Activated CD4-positive, alpha-beta T cell treated with anti-CD3 and anti-CD28 coated beads, Interleukin-2, Interleukin-6, amounts not matched to agents 100 ng/mL and 50 ng/mL, durations not matched to agents 16 hours and 8 hours (primary cell): ENCODE results near the gene MIB1.

Source experiments
- DNase-seq: peaks from one replicate; pipeline ENCODE4 v3.0.0-alpha.2; 2020

The MIB1 gene

GRCh38 chr18:21820811-21821143 is 80.2 kb downstream of the MIB1 start:
- no peak for DNase-seq

- no peak for DNase-seq
Observed at GRCh38 chr18:21823848-21824247, 83.3 kb downstream of the MIB1 start.

GRCh38 chr18:21826196-21826595 is 85.6 kb downstream of the MIB1 start:
- no peak for DNase-seq

GRCh38 chr18:21826641-21827302 is 86.2 kb downstream of the MIB1 start:
- DNase-seq, result no peak

DNA sequence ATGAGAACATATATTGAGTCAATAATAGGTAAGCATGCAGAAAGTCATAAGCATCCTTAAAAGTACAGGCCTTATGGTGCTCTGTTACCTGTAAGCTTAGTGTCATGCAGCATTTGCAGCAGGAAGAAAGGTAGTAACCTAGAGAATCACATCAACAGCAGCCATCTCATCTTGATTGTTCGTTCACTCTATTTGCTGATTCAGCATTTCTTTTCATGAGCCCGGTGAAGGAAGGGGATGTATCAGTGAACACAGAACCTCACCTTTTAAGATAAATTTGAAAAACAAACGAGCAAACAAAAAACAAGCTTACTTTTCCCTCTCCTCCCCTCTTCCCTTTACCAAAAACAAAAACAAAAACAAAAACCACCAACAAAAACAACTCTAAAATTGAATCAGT is 89.9 kb downstream of the MIB1 start:
- no peak for DNase-seq

- DNase-seq, result no peak
Observed at GRCh38 chr18:21831413-21831831, 90.8 kb downstream of the MIB1 start.

GRCh38 chr18:21833604-21834298 is 93.2 kb downstream of the MIB1 start:
- DNase-seq, result no peak

DNA sequence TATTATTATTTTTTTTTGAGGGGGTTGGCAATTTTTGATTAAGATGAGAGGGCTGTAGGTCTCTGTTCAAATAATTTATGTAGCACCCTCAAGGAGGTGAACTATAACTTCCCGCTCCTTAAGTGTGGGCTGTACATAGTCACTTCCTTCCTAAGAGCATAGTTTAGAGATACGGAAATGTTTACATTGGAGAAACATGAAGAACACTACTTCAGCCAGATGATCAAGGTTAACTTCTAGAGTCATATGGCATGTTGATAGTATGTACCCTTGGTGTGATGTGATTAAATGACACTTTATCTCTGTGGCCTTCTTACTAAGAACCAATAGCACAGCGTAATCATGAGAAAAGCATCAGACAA is 93.7 kb downstream of the MIB1 start:
- no peak for DNase-seq

DNA sequence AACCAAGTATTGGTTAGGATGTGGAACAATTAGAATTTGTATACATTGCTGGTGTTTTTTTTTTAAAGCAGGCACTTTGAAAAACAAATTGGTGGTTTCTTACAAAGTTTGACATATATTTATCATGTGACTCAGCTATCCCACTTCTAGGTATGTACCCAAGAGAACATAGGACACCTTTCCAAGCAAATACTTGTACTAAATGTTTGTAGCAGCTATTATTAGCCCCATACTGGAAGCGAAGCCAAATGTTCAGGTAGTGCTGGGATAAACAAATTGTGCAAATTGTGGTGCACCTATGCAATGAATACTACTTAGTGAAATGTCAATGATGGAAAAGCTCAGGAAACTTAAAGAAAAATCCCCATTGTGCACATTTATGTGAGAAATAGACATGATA is 101.0 kb downstream of the MIB1 start:
- DNase-seq, result no peak

- no peak for DNase-seq
Observed at GRCh38 chr18:21843341-21843740, 102.7 kb downstream of the MIB1 start.

- no peak for DNase-seq
Observed at GRCh38 chr18:21851327-21851961, 110.9 kb downstream of the MIB1 start.

GRCh38 chr18:21853016-21853415 is 112.4 kb downstream of the MIB1 start:
- DNase-seq, result no peak

GRCh38 chr18:21853775-21854552 is 113.4 kb downstream of the MIB1 start:
- DNase-seq, result no peak

DNA sequence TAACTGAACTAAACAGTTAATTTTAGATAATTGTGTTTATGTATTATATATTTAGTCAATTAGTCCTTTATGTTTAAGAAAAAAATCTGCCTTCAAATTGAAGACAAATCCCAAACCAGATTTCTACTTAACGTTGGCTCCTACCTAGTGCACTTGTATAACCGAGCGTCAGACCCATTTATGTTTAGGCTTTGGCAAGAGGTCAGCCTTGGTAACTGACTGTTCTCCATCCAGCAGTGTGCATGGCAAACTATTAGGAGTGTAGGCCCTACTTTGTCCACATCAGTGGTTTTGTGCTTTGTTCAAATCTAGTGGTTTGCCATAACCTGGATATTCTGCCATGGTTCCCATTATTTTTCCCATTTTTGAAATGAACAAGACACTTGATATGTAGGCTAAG is 114.8 kb downstream of the MIB1 start:
- no peak for DNase-seq

- peak; percentile 6 for DNase-seq
Observed at GRCh38 chr18:21857871-21858270, 117.3 kb downstream of the MIB1 start.

DNA sequence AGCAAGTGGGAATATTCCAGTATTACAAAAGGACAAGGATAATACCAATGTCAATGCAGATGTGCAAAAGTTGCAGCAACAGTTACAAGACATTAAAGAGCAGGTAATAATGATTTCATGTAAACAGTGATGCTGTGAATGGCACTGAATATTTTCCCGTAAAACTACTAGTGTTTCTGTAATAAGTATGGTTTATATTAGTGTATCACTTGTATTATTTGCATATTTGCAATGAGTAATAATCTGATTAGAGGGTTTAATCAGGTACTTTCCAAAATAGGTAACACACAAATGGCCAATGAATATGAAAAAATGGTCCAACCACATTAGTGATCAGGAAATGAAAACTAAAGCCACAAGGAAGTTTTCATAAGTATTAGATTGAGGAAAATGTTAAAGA is 118.0 kb downstream of the MIB1 start:
- DNase-seq, result no peak

- no peak for DNase-seq
Observed at GRCh38 chr18:21864386-21864785, 123.8 kb downstream of the MIB1 start.

DNA sequence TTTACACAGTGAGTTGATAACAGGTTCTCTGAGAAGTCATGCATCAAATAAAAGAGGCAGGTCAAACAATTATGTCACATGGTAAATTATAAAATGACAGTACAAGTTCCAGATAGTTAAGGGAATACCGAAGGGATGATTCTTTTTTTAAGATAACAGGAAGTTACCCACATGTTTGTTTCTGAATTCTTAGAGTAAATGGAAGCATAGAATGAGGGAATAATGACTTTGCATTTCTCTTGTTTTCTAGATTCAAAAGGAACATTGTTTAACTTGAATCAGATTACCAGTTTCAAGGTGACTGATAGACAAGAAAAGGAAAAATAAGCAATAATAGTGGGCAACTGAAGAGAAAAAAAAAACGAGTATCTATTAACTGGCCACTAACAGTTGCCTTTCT is 124.5 kb downstream of the MIB1 start:
- no peak for DNase-seq

- no peak for DNase-seq
Observed at GRCh38 chr18:21868770-21869169, 128.2 kb downstream of the MIB1 start.

DNA sequence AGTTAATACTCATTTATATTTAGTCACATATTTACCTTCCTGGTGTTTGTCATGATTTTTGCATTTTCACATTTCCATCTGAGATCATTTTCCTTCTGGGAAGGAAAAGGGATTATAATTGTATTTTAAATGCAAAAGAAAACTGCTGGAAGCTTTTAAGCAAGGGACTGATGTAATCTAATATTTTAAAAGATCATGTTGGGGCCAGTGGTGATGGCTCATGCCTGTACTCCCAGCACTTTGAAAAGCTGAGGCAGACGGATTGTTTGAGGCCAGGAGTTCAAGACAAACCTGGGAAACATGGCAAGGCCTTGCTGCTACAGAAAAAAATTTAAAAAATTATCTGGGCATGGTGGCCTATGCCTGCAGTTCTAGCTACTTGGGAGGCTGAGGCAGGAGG is 149.0 kb downstream of the MIB1 start:
- DNase-seq, result no peak

GRCh38 chr18:21894619-21895367 is 154.2 kb downstream of the MIB1 start:
- no peak for DNase-seq

DNA sequence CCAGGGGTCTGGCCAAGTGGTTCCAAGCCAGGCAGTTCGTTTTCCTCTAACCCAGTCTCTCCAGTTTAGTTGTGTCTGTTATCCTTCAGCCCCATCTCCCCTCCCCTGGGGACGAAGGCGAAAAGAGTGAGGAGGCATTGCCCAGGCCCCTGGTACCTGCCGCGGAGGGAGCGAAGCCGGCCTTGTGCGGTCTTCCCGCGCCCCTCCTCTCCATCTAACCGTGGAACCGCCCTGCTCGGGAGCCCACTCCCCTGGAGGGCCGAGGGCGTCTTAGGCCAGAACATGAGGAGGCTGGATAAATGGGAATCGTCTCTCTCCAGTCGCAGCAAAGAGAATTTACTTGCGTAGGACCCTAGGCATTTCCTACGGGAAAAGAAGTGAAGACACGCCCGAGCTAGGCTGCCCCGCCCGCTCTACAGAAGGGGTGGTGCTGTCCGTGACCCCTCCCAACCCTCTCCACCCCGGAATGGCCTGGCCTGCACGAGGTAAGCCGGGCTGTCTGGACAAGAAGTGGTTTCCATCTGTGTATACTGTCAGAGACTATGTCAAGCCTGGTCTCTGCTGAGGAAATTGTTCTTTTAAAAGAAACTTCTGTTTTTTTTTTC is 156.2 kb downstream of the MIB1 start:
- no peak for DNase-seq

- DNase-seq, result peak; percentile 56
Observed at GRCh38 chr18:21897811-21898210, 157.2 kb downstream of the MIB1 start.
